HG02610 (cell line): ENCODE measurements around the gene THRA.

Experiments used
- ATAC-seq: cut with Tn5 transposase; IDR thresholded peaks from one replicate; pipeline ENCODE4 v1.9.1; 2021; ENCODE audit warnings: mild to moderate bottlenecking, moderate library complexity; ENCODE audit not compliant: unreplicated experiment

Gene THRA

GRCh38 chr17:40108970-40109824 lies 46.4 kb downstream of the THRA start:
- ATAC-seq, result no peak

DNA sequence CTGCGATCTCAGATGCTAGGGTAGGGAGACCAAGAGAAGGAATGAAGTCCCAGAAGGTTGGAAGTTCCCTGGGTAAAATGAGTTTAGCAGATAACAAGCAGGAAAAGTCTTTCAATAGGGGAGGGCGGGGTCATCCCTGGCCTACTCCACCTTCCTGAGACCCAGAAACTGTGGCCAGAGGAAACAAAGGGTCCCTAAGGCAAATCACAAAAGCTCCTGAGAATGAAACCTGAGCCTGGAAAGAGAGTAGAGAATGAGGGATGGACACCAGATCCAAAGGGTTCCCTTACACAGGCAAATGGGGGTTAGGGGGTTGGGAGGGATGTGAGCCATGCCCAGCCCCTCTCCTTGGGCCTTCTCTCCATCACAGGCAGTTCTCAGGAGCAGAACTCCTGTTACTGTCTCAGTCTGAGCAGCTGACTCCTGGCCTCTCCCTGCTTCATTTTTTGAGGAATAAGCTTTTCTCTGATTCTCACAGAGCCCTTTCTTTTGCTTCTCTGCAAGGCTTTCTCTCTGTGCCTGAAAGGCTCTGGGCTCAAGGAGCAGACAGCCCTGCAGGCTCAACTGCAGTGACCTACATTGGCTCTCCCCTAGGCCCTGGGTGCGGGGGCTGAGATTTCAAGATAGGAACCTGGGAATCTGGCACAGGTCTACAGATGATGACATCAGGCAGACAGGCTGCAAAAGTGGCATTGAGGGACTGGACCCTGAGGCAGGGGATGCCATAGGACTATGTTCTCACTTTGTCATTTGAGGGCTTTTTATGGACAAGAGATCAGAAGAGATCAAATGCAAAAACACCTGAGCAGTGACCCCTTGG lies 47.5 kb downstream of the THRA start:
- no peak for ATAC-seq

DNA sequence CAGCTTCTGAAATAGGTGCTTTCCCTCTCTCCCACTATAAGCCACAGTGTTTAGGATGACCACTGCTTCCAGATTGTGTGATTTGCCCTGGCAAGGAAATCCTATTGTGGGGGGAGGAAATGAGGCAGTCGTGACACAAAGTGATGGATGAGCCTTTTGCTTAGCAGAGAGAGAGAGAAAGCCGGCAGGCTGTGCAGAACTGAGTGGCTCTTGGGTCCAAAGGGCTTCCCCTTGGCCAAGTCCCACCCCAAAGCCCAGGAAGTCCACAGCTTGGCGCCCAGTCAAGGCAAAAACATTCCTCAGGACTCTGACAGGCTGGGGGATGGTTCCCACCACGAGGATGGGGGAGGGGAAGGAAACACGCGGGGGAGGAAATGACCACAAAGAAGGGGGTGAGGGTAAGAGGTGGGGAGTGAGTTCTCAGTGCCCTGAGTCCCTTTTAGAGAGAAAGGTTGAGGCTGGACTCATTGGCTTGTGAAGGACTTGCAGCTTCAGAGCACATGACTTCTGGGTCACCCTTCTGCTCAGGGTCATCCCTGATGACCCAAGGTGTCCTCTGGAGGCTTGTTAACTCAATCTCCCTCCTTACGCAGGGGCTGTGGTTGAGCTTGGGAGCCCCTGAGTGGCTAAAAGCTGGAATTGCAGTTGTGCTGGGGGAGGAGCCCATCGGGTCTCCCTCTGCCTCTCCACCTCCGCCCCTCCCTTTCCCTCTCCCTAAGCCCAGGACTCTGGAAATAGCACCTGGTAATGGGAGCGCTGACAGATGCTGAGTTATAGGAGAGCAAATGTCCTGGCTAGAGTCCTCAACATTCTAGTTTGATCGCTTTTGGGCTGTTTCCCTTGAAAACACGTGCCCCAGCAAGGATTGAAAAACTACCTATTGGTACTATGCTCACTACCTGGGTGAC lies 48.7 kb downstream of the THRA start:
- peak; percentile 46 for ATAC-seq

DNA sequence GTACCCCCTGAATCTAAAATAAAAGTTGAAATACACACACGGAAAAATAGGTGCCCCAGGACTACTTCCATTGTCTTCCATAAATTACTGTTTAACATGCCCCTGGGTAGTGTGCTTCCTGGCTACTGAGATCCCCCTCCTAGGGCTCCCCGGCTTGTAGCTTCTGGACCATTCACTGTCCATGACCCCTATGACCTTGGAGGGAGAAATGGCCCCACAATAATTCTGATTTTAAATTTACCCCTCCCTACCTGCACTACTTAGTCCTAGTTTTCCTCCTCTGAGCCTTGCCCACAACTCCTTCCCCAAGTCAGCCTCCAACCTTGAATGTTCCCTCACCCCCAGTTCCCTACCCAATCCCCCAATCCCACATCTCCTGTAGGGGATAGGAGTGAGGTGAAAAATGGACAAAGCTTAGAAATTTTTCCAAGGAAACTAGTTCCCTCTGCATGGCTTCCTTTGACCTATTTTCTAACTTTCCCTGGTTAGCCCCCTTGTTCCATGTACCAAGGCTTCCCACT lies 49.5 kb downstream of the THRA start:
- ATAC-seq, result no peak

DNA sequence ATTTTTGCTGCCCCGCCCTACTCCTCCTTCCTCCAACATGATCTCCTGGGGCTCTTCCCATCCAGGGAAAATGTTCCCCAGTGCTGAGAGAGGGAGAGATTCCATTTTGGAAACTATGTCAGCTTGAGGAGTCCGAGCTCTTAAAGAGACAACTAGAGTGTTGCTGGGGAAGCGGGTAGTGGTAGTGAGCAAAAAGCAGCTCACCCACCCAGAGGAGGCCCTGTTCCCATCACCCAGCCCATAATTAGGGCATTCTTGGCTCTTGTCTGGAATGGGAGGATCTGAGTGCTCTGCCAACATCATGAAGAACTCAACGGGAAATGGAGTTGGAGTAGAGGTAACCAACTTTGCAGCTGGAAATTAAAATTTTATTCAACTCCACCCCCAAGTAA lies 49.9 kb downstream of the THRA start:
- no peak for ATAC-seq

DNA sequence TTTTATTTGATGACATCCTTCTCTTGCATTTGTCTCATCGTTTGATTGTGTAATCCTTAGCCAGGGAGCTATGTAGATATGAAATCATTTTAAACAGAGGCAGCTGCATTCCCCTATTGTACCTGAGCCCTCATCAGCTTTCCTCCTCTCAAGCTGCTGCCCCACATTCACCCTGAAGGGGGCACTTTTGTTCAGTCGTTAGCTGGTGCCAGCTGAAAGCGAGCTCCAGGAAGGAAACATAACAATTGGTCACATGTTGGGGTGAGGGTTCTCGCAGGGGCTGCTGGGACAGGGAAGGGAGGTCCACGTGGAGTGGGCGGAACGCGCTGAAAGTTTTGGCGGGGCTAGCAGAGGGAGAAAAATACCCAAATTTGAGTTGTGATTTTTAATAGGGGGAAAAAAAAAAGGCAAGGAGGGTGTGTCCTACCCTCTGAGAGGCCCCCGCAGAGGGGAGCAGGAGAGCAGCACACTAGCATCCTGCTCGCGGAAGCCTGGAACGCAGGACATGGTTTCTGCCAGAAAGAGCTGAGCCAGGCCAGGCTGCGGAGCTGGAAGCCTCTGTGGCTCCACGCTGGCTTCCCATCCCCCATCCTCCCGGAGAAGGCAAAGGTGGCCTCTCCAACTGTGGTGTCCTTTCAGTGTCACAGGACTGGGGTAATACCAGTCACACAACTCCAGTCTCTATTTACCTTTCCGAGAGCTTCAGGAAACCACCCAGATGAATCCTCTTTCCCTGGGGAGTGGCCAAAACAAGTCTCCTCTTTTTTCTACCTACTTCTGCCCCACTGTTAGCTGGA lies 50.5 kb downstream of the THRA start:
- peak; percentile 75 for ATAC-seq

DNA sequence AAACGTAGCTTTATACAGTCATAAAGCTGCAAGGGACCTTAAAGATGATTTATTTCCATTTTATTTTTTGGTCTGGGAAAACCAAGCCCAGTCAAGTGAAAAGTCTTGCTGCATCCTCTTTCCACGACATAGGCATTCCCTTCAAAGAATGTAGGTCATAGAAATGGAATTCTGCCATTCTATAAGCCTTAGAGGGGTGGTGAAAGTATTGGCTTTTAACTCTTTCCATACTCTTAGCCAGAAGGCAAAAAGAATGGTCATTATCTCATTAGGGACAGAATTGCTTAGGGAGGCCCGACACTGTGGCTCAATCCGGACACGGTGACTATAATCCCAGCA lies 51.1 kb downstream of the THRA start:
- ATAC-seq, result no peak

DNA sequence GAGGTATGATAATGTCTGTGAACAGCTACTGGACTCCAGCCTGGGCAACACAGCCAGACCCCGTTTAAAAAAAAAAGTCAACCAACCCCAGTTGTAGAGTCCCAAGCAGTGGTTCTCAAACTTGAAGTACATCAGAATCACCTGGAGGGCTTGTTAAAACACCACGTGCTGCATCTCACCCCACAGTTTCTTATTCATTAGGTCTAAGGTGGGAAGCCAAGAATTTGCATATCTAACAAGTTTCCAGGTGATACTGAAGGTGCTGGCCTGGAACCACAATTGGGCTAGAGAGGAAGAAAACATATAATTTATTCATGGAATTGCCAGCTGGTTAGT lies 52.3 kb downstream of the THRA start:
- no peak for ATAC-seq

- ATAC-seq, result peak; percentile 52
These were observed 58.7 kb downstream of the THRA start, which contains the start of gene MSL1 for GRCh38 chr17:40121181-40122135. Gene MSL1, plus strand, starts transcription at chr17:40121971. Its CDS starts 642 bp downstream, at chr17:40122613.

DNA sequence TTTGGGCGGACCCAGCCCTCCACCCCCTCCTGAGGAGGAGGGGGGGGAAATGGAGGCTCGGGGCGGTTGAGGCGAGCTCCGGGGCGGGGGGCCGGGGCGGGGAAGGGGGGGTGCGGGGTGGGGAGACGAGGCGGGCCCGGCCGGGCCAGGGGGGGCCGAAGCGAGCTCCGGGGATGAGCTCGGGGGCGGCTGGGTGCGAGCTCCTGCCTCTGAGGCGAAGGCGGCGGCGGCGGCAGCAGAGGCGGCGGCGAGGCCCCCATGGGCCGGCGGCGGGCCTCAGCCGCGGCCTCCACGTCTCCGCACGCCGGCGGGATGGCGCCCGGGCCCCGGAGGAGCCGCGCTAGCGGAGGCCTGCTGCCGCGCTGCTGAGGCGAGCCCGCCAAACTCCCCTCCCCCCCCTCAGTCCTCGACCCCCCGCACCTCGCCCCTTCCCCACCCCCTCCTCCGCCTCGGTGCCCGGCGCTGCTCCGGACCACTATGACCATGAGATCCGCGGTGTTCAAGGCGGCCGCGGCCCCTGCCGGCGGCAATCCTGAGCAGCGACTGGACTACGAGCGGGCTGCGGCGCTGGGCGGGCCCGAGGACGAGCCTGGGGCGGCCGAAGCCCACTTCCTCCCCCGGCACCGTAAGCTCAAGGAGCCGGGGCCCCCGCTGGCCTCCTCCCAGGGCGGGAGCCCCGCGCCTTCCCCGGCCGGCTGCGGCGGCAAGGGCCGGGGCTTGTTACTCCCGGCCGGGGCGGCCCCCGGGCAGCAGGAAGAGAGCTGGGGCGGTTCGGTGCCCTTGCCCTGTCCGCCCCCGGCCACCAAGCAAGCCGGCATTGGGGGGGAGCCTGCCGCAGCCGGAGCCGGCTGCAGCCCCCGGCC lies 59.6 kb downstream of the THRA start:
- peak; percentile 28 for ATAC-seq

DNA sequence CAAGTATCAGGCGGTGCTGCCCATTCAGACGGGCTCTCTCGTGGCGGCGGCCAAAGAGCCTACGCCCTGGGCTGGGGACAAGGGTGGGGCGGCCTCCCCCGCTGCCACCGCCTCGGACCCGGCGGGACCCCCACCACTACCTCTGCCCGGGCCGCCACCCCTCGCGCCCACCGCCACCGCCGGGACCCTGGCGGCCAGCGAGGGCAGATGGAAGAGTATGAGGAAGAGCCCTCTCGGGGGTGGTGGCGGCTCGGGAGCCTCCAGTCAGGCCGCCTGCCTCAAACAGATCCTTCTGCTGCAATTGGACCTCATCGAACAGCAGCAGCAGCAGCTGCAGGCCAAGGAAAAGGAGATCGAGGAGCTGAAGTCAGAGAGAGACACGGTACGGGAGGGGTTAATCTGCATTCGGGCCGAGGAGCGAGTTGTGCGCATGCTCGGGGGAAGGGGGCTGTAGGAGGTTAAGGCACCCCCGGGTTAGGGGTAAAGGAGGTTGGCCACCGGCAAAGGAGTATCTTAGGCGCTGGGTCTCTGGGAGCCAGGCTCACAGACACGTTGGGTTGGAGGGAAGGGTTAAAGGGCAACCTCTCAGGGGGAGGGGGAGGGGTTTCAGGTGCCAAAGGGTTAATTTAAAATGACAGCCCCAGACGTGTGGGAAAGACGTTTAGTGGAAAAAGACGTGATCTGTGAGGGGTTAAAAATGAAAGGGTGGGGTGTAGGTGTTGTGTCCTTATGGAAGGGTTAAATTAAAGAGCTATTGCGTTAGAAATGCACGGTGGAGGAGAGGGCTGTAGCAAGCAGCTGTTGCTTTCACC lies 60.4 kb downstream of the THRA start:
- ATAC-seq, result peak; percentile 21

- no peak for ATAC-seq
These were observed 61.0 kb downstream of the THRA start for GRCh38 chr17:40123811-40124114.

- no peak for ATAC-seq
These were observed 61.7 kb downstream of the THRA start for GRCh38 chr17:40124279-40125141.

DNA sequence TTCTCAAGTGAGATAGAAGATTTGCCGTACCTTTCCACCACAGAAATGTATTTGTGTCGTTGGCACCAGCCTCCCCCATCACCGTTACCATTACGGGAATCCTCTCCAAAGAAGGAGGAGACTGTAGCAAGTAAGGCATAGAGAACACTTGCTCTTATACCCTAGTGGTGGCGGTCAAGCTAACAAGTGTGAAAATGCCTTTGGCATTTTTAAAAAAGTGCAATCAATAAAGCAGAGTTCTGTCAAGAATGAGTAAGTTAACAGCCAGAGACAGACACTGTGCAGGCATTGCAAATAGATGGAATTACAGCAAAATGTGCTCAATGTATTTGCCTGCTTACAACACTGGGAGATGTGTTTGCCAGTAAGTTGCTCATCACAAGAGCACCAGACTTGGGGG lies 66.7 kb downstream of the THRA start:
- ATAC-seq, result no peak

- ATAC-seq, result no peak
These were observed 67.7 kb downstream of the THRA start for GRCh38 chr17:40130352-40131042.

- no peak for ATAC-seq
These were observed 71.4 kb downstream of the THRA start for GRCh38 chr17:40134184-40134583.
